C4-2B (cell line): Measurements from ENCODE around the gene HPCAL1.

ENCODE experiments used
- CTCF ChIP-seq: fragments of 450-650 bp; conservative IDR thresholded peaks from 2 replicates; pipeline ENCODE4 v1.5.1; 2017; ENCODE audit warnings: mild to moderate bottlenecking
- ZFX ChIP-seq: fragments of 450-650 bp; IDR thresholded peaks from 2 replicates; pipeline ENCODE4 v1.6.1; 2017

GRCh38 chr2:10382354-10383061 lies 79.8 kb downstream of the HPCAL1 start:
- TF ChIP-seq CTCF: no peak
- no peak for TF ChIP-seq ZFX
